ENCODE results near the gene PPP1R17.

The PPP1R17 gene

DNA sequence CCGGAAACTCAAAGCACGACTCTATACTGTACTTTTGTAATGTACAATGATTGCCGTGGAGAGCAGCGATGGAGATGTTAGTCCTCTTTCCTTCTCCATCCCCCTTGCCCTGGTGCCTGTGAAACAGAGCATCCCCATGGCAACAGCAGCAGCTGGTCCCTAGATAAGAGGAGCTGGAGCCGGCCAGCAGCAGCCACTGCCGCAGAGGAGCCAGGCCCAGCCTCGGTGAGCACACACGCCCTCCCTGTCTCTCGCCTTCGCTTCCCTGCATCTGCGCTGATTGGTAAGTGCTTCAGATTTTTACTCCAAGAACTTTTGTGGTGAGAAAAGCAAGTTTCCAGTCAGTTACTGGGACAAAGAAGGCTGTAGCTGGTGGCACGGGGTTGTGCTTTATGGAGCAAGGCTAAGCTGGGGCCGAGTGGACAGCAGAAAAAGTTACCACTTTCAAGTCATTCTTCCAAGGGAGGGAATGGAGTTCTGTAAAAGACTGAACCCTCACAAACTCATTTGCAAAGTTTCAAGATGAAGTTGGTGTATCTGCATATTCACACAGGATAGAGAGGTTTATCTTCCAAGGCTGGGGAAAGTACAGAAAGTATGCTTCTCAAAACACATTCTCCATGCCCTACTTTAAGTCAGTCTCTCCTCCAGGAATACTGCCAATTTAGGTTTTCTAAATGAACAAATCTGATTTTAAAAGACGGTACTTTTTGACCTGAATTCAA is at the start of gene PPP1R17:
Gene PPP1R17, plus strand, starts transcription at position 192 of the 725 bp plus-strand sequence. CDS start 5,227 bp downstream, outside the sequence.
- DNase-seq: no peak

DNA sequence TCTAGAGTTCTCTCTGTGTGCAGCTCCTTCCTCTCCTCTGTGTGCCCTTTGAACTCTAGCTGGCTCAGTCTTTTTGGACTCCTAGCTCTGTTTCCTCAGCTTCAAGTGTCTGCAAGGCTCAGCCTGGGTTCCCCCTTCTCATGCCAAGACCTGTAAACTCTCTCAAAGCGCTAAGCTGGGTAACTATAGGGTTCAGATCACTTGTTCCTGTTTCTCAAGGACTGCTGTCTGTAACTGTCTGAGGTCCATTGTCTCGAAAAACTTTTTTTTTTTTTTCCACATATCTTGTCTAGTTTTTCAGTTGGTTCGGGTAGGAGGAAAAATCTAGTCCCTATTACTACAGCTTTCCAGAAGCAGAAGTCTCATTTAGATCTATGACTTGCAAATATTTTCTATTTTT is 46.6 kb upstream of the PPP1R17 start:
- no peak for DNase-seq

DNA sequence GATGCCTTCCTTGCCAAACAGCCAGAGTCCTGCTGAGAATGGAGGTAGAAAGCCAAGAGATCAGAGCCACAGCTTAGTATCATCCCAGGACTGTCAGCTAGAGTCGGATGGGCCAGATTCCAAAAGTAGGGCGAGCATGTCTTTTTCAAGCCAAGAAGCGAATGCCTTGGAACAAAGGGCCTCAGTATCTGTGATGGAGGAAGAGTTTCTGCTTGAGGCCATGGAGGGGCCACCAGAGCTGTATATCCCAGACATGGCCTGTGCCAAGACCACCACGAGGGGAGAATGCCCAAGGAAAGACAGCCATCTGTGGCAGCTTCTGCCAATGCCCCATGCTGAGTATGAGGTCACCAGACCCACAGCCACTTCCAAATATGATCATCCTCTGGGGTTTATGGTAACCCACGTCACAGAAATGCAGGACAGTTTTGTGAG is 44.3 kb upstream of the PPP1R17 start:
- no peak for DNase-seq

DNA sequence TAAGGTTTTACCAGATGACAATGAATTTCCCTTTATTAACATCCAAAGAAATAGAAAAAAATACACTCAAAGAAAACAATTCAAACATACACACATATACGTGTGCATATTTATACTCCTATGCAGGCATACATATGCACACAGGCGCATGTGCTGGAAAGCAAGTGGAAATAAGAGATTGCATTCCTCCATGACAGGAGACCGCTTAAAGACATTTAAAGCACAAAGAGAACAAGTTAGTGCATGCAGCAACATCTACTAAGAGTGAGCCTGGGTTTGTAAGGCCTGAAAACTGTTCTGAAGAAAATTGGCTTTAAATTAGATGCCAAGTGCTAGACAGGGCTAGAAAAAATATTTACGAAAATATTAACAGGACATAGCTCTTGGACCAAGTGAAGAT is 40.1 kb upstream of the PPP1R17 start:
- no peak for DNase-seq

DNA sequence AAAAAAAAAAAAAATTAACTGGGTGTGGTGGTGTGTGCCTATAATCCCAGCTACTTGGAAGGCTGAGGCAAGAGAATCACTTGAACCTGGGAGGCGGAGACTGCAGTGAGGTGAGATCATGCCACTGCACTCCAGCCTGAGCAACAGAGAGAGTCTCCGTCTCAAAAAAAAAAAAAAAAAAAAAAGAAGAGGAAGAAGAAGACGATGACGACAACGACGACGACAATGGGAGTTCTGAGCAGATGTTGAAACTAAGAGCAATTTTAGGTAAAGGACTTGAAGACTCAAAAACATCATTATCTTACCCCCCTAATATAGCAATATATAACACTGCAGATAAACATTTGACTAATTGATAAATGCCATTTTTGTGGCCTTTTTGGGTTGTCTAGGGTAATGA is 39.5 kb upstream of the PPP1R17 start:
- no peak for DNase-seq

DNA sequence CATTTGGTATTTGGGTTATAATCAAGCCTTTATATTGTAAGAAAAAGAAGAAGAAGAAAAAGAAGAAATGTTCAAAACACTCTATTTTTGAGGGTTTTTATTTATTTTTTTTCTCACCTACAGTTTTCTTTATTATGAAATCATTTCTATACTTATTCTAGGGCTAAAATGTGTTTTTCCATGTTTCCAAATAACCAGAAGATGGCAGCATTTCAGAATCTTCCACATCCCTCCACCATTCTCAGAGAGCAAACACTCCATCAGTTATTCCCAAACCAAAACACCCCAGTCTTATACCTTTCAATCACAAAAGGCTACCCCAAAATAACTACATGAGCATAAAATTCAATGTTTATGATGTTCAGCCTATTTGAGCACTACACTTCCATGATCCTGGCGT is 38.7 kb upstream of the PPP1R17 start:
- peak; percentile 21 for DNase-seq

DNA sequence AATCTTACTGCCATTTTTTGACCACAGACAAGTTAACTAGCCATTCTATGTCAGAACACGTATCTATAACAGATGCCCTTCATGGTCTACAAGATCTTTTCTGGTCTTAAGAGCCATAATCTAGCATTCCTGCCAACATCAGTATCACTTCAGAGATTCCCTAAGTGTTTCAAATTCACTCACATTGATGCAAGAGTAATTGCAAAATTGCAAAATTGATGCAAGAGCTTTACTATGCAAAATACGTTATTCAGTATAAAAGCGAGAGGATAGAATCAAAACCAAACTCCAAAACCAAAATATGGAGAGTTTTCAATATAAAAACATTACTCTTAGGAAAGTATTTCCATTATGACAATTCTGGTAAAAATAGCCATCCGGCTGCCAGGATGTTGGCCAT is 38.1 kb upstream of the PPP1R17 start:
- no peak for DNase-seq

DNA sequence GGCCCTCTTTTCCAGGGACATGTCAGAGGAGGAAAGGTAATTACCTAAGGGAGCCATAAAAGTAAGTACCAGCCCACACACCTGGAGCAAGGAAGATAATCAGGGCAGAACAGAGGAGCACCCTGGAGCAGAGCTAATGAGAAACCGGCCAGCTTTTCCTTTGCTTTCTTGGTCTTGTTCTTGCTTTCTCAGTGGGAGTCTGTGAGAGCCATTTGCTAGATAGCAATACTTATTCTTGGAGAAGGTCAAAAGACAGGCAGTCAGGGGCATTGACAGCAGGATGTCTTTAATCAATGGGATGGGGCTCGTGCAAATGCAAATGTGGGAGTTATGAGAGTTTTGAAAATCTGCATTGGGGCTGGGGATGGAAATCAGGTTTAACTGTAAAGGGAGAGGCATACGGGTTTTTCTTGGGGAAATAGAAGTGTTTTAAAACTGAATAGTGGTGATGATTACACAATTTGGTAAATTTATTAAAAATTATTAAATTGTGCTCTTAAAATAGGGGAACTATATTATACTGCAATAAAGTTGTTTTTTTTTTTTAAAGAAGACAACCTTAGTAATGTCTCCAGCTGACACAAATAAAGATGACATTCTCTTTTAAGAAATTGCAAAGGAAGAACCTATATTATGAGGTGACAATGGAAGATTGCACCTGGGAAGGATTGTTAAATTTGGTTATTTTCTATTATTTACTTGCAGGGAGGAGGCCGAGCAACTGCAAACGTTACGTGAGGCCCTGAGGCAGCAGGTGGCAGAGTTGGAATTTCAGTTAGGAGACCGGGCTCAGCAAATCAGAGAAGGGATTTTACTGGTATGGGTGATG is 35.6 kb upstream of the PPP1R17 start:
- no peak for DNase-seq

DNA sequence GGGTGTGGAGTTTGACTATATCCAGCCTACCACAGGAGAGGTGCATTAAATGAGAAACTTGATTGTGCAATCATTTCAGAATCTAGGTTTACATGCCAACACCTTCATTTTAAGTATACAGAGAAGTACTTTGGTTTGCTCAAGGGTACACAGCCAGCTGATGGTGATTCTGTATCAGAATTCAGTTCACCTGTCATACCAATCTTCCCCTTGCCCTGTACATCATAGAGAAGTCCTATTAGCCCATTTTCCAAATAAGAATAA is 35.0 kb upstream of the PPP1R17 start:
- no peak for DNase-seq

DNA sequence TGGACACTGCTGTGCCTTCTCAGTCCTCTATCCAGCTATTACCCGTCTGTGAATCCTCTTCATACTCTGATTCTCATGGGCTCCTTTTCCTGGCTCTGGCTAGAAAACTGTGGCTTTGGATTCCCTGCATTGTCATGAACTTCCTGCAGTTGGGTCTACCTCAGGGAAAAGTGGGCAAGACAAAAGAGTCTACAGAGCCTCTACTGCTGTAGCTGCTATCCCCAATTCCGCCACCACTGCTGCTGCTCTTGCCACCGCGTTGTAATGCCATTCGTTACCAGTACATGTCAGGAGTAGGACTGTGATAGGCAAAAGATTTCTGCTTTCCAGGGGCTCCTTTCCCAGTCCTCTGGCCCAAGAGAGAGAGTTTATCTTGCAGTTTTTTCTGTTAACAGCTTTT is 23.9 kb upstream of the PPP1R17 start:
- DNase-seq: no peak

DNA sequence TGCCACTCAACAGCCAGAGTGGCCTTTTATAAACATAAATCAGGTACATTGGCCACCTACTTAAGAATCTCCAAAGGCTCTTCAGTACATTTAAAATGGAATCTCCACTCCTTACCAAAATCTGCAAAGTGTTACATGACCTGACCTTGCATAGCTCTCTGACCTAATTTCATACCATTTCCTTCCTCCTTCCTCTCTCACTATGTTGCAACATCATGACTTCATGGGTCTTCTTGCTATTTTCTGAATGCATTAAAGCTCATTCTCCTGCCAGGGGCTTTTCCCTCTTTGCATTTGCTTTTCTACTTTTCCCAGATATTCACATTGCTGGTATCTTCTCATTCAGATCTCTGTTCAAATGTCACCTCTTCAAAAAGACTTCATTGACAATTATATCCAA is 22.1 kb upstream of the PPP1R17 start:
- DNase-seq: peak; percentile 8

DNA sequence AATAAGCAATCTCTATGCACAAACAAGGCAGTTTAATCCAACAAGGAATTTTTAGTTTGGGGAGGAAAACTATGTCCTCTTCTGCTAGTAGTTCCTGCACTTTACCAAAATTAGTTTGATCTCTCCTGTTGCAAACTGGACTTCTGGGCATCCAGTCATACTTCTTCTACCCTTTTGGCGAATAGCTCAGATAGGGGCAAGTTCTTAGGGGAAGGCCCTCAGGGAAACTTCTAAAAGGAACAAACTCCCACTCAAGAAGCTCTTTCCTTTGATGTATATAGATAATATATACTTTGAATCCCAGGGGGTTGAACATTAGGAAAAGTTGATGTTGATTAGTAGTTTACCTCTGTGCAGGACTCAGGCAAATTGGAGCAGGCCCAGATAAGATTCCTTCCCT is 21.5 kb upstream of the PPP1R17 start:
- no peak for DNase-seq

DNA sequence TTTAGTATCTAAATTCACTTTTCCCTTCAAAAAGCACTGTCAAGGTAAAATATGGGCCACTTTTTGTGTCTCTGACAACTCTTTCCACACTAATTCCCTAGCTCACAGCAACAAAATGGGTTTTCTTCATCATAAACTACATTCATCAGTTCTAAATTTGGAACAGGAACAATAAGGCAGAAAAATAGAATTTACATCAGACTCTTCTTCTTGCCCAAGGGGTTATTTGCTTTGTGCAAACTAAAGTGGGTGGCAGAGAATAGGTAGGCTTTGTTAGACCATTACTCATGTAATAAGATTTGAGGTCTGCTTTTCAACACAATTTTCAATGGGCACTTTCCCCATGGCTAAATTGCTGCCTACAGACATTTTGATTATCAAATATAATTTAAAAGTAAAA is 17.6 kb upstream of the PPP1R17 start:
- no peak for DNase-seq

DNA sequence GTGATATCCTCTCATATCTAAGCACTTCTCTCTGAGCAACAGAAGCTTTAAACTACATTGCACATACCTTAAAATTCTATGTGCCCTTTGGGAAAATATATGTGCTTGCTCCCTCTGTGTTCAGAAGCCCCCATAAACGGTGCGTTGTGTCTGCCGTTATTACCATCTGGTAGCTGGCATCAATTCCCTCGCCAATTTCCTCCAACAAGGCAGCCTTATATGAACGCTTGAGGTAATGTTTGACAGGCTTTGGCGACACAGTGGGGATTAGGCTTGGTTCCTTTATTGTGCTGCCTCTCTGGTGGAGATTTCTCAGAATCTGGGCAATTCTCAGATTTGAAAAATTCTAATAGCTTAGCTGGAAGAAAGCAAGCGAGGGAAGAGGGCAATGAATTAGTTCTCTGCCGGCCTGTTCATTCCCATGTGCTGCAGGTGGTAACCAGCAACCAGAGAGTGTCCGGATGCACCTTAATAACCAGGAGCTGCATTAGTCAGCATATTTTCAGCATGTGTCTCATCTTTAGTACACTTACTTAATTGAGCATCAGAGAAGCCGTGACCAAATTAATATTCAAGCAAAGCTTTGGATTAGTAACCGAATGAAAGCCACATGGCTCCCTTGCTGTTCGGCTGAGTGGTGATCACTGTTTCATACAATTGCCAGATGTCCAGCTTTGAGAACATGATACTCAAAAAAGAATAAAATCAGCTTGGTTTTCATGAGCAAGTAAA is 7.3 kb upstream of the PPP1R17 start:
- no peak for DNase-seq

DNA sequence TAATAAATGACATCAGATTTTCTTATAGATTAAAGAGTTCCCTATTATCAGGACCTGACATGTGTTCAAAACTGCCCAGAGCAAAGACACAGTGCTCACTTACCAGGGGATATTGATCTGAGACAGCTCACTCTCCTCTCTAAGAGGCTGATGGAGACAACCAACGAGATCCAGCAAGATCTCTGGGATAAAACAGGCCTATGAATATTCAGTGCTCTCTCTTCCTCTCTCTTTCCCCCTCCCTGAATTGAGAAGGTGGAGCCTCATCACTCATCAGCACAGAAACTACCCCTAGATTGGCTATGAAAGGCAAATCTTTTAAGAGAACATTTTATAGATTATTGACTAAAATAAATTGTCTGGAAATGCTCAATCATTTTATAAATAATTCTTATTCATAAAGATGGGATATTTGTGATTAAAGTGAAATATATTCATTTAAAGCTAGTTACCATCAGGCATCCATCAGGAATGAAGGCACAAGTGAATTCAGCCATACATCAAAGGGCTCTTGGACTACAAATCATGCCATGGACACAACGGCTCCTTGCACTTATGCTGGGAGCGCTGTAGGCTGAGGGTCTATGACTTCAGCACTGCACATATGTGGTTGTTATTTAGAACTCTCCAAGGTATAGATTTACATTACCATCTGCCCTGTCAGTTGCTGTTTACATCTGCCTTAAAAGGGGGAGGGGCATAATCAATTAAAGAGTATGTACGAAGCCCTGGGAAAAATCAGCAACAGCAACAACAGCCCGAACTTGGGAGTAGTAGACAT is 3.4 kb upstream of the PPP1R17 start:
- no peak for DNase-seq

DNA sequence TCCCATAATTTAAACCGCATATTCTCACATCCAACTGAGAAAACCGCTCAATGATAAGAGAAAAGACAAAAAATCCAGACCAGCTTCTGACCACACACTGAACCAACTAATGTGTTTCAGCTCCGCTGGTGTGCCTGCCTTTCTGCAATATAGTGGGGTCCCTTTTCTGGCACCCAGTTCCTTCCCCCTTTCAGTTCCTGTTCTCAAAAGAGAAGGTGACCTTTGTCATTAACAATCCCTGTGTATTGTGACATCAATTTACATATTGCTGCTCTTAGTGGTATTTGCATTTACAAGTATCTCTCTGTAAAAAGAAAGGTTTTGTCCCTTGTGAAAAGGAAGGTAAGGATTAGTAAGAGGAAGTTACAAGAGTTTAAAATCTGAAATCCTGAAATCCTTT is 1.4 kb downstream of the PPP1R17 start:
- no peak for DNase-seq

DNA sequence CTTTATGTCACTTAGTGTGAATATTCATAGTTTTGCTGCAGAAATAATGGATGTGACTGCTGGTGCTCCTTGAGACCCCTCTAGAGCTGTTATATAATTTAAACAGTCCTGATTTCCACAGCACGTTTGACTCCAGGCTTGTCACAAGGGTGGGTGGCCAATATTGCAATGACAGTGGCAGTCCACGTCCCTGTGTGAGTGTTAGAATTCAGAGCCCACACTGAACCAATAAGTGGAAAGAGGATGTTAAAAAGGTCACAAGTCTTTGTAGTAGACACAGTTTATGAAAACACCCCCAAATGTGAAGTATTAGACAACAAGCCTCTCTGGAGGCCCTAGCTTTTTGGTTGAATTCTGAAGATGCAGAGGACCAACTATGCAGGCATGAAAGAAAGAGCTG is 2.0 kb downstream of the PPP1R17 start:
- DNase-seq: no peak

DNA sequence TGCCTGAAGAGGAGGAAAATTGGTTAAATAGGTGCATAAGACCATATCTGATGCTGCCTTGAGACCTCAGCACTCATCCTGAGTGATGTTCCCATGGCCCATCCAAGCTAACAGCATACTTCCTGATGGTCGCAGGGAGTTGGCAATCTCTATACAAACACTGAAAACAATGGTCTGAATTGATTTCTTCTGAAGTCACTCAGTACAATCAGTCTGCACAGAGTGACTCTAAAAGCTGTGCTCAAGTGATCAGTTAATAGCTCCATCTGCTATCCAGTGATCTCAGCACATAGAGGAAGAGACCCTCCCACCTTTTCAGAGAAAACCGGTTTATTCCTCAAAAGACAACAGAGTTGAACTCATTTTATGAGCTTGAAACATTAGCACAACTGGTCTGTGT is 3.9 kb downstream of the PPP1R17 start:
- no peak for DNase-seq

DNA sequence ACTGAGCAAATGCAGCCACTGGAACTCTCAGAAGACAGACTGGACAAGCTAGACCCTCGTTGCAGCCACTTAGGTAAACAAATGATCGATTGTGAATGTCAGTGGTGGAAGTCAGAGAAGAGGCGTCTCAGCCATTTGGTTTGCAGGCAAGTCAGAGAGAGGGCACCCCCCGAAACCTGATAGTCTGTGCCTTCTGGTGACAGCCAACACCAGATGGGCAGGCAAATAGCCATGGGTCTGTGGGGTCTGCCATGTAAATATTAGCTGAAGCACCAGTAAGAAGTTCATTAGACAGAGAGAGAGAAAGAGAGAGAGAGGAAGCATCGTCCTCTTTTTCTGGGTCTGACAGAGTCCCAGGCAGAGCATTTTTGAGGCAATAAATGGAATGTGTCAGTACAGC is 5.4 kb downstream of the PPP1R17 start:
- DNase-seq: no peak

DNA sequence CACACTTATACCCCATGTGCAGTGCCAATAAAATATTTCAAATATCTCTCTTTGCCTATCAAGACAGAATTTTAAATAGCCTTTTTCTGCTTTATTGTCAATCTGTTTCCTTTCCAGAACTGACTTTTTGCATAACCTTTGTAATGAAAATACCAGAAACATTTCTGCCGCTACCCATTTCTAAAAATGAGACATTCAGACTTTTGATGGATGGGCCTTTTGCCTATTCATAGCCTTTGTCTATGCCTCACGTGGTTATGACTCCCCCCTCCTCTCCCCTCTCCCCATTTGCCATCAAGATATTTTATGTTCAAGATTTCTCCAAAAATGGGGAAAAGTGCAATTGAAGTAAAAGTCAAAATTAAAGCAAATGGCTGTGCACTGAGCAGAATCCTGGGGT is 5.9 kb downstream of the PPP1R17 start:
- no peak for DNase-seq

DNA sequence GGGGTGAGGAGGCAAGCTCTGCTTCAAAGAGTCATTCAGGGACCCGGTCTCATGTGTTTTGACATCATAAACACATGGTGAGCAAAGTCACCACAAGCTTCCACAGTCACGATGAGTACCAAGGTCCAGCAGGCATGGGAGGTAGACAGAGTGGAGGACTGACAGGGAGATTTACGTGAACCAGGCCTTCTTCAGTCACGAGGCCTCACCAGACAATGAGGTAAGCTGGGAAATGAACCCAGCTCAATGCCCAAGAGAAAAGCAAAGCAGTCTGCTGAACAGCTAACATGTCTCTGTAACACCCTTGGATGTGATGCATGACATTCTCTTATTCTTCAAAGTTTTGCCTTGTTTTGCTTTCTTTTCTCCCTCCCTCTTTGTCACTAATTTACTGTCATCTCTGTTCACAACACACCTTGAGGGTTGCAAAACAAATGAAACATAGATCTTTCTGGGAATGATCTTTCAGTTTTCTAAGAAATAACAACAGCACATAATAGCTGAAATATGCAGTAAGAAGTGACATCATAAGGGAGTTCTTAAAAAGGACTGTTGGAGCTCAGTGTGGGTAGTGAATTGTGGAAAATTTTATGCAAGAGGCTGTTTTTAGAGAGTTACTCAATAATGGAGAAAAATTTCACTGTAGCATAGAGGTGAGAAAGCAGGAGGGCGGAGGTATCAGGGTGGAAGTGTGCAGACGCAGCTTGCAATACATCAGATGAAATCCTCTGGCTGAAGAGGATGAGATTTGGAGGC is 9.0 kb downstream of the PPP1R17 start:
- no peak for DNase-seq

DNA sequence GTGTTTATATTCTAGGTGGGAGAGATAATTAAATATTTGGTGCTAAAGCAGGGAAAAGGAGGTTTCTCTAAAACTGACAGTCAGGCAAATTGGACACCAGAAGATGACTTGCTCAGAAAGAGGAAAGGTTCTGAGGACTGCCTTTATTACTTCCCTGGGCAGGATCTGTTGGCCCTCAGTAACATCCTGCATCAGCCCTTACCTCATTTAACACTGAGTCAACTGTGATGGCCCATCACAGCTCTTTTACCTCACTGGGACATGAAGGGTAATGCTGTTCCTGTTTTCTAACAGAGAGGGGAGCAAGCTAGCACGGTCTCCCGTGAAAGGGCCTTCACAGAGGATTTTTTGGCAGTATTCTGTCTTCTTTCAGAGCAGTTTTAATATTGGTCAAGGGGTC is 12.0 kb downstream of the PPP1R17 start:
- no peak for DNase-seq

DNA sequence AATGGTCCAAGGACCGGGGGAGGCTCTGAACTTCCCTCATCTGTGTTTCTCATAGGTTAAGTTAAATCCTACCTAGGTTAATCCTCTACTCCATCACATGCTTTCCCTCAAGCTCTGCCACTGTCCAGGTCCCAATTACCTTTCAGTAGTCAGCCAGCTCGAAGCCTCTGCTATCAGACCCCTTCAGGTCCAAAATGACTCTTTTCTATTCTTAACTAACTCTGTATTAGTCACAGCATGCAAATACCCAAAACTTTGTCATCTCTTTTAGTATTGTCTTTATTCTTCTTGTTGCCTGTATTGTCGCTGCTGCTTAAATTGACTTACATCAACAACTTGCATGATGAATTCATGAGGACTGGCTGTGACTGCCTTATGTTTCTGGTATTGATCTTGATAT is 15.3 kb downstream of the PPP1R17 start:
- DNase-seq: no peak
